Measurements from ENCODE around the gene FOXR2. TPM values are rescaled to one million over a fixed set of nuclear protein-coding genes. Genes with fewer than 3 reads are reported as not detected.

FOXR2 gene, protein sequence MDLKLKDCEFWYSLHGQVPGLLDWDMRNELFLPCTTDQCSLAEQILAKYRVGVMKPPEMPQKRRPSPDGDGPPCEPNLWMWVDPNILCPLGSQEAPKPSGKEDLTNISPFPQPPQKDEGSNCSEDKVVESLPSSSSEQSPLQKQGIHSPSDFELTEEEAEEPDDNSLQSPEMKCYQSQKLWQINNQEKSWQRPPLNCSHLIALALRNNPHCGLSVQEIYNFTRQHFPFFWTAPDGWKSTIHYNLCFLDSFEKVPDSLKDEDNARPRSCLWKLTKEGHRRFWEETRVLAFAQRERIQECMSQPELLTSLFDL
- total RNA-seq = not detected

DNA sequence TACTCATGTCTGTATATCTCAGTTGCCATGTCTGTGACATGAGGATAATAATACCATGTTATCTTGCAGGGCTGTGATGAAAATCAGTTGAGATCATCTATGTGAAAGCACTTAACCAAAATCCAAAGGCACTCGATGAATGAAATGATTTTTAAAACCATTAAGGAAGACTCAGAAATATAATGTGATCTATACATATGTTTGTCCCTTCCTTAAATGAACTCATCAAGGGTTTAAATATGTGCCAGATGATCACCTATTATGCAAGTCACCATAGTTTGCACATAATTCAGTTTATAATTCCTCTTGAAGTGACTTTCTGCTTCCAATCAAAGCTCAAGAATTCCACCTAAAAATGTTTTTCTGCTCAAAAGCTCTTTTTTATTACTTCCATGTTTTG is at the start of gene FOXR2:
Gene FOXR2 (plus strand): TSS at position 301 of the 400 bp plus-strand sequence. CDS start 312 bp downstream, outside the sequence.
- DNase-seq = no peak

DNA sequence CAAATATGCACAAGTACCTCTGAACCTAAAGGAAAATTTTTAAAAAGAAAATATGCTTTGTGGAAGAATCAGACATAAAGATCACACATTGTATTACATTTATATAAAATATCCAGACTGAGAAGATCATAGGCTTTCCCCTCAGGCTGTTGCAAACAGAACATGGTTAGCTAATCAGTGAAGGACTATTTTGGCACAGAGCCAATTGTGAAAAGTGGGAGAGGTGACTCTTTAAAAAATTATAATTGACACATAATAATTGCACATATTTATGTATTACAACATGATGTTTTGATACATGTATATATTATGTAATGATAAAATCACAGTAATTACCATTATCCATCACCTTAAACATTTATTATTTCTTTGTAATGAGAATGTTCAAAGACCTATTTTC is 44.1 kb upstream of the FOXR2 start:
- DNase-seq = no peak

DNA sequence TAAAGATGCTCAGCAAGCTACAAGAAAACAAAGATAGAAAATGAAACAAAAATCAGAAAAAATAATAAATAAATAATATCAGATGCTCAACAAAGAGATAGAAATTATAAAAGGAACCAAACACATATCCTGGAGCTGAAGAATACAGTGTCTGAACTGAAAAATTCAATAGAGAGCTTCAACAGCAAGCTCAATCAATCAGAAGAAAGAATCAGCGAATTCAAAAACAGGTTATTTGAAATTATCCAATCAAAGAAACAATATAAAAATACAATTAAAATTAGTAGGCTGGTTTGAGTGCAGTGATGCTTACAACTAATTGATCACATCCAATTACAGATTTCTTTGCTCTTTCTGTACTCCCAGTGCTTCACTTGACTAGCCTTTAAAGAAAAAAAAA is 40.8 kb upstream of the FOXR2 start:
- no peak for DNase-seq

DNA sequence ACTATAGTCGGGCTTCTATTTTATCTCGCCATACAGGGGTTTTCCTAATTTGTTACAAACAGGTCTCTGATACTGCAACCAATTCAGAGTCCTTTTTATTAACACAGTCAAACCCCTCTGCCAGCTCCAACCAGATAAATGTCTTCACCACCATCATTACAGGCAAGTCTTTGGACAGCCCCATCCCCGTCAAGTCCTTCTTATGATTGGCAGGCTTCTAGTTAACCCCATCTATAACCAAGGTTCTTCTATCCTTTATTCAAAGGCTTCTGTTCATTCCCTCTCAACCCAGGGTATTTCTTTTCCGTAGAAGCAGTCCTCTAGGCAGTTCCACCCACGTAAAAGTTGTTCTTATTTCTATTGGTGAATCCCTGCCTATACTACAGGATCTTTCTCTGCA is 29.9 kb upstream of the FOXR2 start:
- no peak for DNase-seq

DNA sequence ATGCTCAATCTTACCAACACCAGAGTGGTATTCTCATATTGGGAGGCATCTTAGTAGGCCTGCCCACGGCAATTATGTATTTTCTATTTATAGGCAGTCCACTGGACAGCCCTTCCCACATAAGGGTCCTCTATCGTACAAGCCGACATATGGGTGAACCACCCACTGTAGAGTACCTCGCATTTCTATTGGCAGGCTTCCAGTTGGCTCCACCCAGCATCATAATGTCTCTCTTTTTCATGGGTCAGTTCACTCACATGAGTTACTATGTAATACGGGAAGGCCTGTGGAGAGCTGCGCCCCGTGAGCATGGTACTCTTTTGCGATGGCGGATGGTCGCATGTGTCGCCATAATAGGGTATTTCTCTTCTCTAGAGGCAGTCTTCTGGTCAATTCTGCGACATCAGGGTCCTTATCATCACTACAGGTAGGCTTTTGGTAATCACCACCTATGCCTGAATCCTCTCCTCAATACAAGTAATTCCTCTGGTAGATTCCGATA is 29.4 kb upstream of the FOXR2 start:
- DNase-seq = no peak

DNA sequence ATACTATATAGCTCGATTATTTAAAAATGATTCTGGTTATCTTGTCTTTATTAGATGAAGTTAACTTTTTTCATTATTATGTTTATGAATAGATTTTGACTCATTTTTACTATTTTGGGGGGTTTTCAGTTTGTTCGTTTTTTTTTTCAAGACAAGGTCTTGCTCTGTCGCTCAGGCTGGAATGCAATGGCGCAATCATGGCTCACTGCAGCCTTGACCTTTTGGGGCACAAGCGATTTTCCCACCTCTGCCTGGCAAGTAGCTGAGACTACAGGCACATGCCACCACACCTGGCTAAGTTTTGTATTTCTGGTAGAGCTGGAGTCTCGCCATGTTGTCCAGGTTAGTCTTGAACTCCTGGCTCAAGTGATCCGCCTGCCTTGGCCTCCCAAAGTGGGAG is 24.9 kb upstream of the FOXR2 start:
- DNase-seq = no peak

DNA sequence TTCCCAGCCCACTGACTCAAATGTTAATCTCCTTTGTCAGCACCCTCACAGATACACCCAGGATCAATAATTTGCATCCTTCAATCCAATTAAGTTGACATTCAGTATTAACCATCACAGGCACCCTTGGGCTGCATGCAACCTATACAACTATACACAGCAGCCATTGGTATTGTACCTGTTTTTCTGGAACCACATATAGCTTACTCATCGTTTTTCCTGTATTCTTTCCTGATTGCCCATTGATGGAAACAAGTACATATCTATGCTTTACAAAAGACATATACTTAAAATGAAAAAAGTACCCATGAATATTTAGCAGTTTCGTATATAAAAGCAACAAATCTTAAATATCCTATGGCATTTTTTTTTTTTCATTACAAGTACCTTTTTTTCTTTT is 3.7 kb upstream of the FOXR2 start:
- DNase-seq = no peak

DNA sequence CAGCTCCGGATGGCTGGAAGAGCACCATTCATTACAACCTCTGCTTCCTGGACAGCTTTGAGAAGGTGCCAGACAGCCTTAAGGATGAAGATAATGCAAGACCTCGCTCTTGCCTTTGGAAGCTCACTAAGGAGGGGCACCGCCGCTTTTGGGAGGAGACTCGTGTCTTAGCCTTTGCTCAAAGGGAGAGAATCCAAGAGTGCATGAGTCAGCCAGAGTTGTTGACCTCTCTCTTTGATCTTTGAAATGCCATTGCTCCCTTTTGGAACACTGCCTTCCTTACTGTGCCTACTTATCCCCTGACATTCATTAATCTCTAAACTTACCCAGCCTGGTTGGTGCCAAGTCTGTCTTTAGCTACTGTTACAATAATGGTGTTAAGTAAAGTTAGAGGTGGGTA is 1.2 kb downstream of the FOXR2 start:
- DNase-seq = no peak

DNA sequence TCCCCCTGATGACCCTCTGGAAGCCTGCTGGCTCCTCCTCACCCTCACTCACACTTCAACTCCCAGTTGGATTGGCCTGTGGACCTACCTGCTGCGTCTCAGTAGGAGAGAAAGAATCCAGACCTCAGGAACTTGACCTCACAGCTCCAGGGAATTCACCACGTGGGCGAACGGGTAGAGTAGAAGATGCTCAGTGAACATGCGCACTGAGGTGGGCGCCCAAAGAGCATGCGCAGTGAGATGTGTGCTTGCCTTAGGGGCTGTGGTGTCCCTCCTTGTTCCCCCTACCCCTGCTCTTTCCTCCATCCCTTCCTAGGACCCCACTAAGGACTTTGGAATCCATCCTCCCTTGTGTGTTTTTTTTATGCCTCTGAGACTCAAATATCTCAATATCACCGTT is 12.9 kb downstream of the FOXR2 start:
- DNase-seq = no peak

DNA sequence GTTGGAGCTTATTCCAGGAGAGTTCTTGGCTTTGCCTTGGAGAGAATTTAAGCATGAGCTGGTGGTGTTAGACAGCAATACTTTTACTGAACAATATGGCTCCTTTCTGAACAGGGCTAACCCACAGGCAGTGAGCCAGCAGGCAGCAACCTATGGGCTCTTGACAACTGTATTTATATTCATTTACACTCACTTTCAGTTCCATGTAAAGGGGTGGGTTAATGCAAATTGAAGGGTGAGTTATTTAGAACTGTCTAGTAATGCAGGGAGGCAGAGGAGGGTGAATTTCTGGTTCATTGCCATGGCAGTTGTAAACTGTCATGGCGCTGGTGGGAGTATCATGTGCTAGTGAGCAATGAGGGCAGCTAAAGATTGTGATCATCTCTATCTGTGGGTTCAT is 15.7 kb downstream of the FOXR2 start:
- no peak for DNase-seq

DNA sequence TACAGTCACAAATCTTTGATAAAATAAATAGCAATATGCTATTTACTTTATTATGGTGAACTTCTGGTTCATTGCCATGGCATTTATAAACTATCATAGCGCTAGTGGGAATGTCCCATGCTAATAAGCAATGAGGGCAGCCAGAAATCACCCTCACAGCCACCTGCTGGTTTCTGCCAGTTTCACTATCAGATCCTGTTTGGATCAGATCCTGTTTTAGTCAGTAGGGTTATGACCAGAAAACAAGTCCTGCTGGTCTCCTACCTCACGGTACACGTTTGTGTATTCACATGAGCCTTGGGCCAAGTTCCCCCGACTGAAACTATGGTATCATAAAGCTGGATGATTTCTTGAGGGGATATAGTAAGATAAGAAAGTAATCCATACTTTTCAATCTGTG is 17.7 kb downstream of the FOXR2 start:
- no peak for DNase-seq

DNA sequence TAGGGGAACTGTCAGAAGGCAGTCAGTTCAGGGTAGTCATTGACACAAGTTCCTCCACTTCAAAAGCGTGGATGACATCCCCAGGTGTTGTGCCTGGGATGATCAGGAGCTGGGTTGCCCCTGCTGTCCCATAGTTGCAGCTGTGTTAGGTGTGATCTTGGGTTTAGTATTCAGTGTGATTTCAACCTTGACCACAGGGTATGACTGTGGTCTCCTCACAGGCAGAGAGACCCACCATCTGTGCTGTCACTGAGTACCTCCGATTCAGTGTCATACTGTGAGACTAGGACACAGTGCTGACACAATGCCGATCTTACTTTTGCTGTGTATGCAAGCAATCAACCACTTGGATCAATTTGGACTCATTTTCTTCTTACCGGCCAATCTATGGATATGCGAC is 25.2 kb downstream of the FOXR2 start:
- DNase-seq = no peak

DNA sequence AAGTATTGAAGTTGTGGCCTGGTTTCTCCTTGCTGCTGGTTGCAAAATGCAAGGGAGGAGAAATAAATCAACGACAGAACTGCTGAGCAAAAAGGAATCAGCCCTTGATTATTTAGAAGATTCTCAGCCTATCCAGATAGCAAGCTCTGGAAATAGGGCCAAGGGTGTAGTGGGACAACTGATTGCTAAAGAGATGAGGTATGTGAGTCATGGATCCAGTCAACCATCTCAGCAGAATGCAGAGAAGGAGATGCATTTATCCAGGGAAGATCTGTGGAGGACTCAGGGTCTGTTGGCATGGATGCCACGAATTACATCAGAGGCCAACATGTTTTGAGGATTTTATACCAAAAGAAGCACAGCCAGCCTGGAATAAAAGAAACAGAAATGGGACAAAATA is 36.7 kb downstream of the FOXR2 start:
- no peak for DNase-seq

DNA sequence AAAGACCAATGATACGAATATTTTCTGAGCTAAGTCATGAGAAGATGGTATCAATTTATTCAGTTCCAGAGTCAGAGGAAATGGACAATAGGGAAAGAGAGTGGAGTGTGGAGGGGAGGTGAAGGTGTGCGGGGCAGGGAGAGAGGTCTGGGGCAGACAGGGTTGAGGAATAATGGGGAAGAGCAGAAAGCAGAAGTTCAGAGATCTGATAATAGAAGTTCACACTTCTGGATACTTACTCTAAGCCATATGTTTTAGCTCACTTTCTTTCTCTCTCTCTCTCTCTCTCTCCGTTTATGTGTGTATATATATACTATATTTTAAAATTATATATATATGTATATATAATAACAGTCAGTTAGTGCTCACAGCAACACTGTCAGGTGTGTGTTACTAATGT is 40.4 kb downstream of the FOXR2 start:
- no peak for DNase-seq

DNA sequence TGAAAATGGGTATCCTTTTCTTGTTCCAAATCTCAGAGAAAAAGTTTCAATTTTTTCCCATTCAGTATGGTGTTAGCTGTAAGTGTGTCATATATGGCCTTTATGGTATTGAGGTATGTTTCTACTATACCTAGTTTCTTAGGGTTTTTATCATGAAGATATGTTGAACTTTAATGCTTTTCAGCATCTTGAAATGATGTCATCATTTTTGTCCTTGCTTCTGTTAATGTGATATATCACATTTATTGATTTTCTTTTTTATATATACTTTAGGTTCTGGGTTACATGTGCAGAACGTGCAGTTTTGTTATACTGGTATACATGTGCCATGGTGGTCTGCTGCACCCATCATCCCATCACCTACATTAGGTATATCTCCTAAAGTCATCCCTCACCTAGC is 44.9 kb downstream of the FOXR2 start:
- DNase-seq = no peak
